Activated T-cell treated with anti-CD3 and anti-CD28 coated beads for 4 hours (primary cell): ENCODE measurements around the gene CCDC63.
A peak's percentile ranks its signal among the peaks of the same experiment; 100 is the strongest.

ENCODE experiments used
- DNase-seq: peaks from one replicate; pipeline ENCODE4 v3.0.0-alpha.2; 2020

Gene CCDC63

DNA sequence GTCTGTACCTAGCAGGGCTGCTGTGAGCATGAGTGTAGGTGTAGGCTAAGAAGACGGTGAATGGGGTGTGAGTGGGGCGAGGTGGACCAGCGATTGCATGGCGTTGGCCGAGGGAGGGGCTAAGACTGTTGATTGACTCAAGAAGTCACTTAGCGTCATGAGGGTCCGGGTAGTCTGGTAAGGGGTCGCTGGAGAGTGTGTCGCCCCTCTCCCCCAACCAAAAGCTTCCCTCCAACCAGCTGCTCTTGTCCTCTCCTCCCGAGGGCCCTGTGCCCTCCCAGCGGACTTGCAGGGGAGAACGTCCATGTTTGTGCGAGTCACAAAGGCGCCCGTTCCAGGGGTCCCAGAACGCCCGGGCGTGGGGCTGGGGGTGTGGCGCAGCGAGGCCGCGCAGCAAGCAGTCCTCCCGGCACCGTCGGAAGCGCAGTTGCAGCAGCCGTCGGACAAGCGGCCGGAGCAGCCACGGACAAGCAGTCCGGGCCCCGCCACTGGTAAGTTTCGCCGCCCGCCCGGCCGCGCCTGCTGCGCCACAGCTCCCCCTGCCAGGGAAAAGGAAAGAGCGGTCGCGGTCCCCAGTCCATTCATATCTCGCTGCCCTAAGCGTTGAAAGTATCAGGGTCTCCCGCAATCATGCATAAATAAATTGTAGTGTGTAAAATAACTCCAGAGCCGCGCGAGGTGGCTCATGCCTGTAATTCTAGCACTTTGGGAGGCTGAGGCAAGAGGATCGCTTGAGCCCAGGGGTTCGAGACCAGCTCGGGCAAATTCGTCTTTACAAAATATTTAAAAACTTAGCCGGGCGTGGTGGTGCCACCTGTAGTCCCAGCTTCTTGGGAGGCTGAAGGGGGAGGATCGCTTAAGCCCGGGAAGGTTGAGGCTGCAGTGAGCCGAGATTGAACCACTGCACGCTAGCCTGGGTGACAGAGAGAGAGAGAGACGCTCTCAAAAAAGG lies at the start of gene CCDC63:
Gene CCDC63, plus strand, starts transcription at position 373 of the 952 bp plus-strand sequence. CDS start 5,968 bp downstream, outside the sequence.
- peak; percentile 4 for DNase-seq

DNA sequence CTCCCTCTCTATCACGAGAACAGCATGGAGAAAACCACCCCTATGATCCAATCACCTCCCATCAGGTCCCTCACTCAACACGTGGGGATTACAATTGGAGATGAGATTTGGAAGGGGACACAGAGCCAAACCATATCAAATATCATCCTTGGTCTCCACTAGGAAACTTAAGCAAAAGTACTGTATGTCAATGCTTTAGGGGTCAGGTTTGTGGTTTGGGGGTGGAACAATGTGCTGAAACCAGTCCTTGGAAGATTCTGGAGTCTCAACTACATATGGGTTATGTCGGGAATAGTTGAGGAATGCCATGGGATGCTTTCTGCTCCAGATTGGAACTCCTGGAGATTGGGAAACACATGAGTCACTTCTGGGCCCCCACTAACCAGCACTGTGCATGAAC lies 48.3 kb upstream of the CCDC63 start:
- no peak for DNase-seq

GRCh38 chr12:110802489-110802888 lies 44.3 kb upstream of the CCDC63 start:
- no peak for DNase-seq

DNA sequence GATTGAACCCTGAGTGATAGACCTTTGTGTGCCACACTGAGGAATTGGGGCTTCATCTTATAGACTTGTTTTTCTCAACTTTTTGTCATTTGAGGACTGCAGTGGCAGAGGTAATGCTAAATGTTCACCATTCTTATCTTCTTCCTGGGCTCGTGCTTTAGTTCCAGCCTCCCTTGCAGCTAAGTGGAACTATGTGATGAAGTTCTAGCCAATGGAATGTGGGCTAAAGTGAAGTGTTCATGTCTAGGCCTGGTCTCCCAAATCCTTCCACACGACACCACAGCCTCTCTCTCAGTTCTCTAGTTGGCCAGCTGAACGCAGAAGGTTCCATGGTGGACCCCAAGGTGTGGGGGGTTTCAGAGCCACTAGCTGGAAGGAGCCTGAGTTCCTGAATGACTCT lies 42.4 kb upstream of the CCDC63 start:
- DNase-seq: no peak

- no peak for DNase-seq
Observed at GRCh38 chr12:110807640-110808039, 39.1 kb upstream of the CCDC63 start.

DNA sequence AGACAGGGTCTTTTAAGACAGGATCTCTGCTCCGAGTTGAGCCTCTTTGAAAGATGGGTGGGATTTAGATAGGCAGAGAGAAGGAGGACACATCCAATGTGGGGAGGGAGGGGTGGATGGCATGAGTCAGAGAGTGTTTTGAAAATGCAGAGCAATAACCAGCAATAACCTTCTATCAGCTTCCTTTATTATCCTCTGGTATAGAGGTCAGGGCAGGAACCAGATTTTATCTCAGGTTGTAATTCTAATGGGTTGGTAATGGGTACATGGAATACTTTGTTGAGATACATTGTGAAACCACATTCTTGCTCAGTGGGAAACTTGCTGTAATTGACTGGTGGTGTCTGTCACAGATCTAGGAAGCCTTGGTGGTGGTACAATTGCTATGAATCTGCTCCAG lies 37.6 kb upstream of the CCDC63 start:
- DNase-seq: no peak

- no peak for DNase-seq
Observed at GRCh38 chr12:110811972-110812371, 34.8 kb upstream of the CCDC63 start.

DNA sequence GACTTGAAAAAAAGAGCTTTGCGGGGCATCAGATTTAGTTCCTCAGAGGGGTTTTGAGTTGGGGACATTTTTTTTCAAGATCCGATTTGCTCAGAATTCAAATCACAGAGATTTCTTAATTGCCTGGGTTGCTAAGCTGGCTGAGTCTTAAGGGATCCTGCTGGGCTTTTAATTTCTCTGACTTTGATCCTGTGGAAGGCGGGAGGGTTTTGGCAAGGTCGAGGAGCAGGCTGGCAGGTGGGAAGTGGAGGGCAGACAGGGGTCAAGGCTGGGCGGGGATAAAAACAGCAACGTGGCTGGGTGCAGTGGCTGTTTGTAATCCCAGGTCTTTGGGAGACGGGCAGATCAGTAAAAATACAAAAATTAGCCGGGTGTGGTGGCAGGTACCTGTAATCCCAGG lies 33.5 kb upstream of the CCDC63 start:
- DNase-seq: no peak

GRCh38 chr12:110813756-110814155 lies 33.0 kb upstream of the CCDC63 start:
- no peak for DNase-seq

- DNase-seq: no peak
Observed at GRCh38 chr12:110816248-110816647, 30.5 kb upstream of the CCDC63 start.

GRCh38 chr12:110816779-110817178 lies 30.0 kb upstream of the CCDC63 start:
- DNase-seq: no peak

- no peak for DNase-seq
Observed at GRCh38 chr12:110818511-110818910, 28.3 kb upstream of the CCDC63 start.

DNA sequence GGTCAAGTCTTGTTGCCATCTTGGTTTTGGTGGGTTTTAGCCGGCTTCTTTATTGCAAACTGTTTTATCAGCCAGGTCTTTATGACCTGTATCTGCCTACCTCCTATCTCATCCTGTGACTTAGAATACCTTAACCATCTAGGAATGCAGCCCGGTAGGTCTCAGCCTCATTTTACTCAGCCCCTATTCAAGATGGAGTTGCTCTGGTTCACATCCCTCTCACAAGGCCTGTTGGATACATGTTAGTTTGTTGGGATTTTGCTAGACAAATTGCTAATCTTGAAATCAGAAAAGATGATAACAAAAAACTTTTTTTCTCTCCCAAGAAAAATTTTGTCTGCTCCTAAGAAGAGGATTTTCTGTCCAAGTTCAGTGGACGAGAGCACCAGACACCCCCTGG lies 27.6 kb upstream of the CCDC63 start:
- DNase-seq: no peak

DNA sequence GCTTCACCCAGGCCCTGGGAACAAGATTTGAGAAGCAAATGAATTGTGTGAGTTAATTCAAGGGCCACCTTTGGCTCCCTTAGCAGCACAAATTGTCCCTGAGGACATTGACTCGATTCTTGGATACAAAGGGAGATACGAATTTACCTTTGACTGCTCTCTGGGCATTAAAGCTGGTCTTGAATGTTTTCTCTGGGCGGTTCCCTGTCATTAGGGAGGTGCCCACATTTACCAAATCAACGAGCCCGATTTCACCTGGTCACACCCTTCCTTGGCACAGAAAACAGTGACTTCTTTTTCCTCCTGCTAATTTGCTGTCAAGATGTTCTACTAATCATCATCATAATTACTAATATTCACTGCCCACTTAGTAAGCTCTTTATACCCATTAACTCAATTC lies 27.1 kb upstream of the CCDC63 start:
- no peak for DNase-seq

- no peak for DNase-seq
Observed at GRCh38 chr12:110821917-110822316, 24.9 kb upstream of the CCDC63 start.

- no peak for DNase-seq
Observed at GRCh38 chr12:110822821-110823415, 23.9 kb upstream of the CCDC63 start.

- DNase-seq: no peak
Observed at GRCh38 chr12:110824342-110824741, 22.4 kb upstream of the CCDC63 start.

DNA sequence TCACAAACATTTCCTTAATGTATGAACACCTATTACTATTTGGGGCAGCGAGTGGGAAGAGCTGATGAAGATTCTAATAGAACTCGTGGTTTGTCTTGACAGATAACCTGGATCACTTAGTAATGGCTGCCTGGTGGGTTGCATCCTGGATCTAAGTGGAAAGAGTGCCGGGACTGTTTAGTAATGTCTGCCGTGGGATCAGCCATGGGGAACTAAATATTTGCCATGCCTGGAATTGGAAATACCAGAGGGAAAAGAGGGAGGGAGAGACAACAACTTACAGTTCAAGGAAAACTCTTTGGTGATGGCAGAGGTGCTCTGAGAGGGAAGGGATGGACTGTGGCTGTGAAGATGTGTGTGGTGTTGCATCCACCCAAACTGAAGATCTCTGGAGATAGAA lies 21.3 kb upstream of the CCDC63 start:
- DNase-seq: no peak

- DNase-seq: peak; percentile 78
Observed at GRCh38 chr12:110826592-110827200, 20.1 kb upstream of the CCDC63 start.

DNA sequence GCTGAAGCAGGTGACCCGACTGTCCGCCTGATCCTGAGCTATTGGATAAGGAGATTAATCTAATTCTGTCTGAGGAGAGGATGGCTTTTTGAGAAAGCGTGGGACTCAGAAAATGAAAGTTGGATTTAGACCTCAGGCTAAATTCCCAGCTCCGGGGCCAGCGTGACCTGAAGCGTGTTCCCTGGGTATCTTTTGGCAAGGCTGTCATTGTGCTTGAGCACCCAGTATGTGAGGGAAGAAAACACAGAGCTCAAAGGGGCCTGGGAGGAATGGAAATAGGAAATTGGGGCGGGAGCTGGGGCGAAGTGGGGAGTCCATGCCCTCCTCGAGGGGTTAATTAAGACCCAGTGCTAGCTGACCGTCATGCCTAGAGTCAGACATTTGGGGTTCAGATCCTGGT lies 17.5 kb upstream of the CCDC63 start:
- DNase-seq: no peak

- no peak for DNase-seq
Observed at GRCh38 chr12:110836291-110836690, 10.5 kb upstream of the CCDC63 start.

DNA sequence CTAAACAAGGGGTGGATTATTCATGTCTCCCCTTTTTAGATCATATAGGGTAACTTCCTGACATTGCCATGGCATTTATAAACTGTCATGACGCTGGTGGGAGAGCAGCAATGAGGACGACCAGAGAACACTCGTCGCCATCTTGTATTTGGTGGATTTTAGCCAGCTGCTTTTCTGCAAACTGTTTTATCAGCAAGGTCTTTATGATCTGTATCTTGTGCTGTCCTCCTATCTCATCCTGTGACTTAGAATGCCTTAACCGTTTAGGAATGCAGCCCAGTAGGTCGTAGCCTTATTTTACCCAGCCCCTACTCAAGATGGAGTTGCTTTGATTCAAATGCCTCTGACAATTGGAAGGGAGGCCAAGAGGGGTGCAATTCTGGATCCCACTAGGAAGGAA lies 5.8 kb upstream of the CCDC63 start:
- DNase-seq: no peak

GRCh38 chr12:110844131-110844530 lies 2.7 kb upstream of the CCDC63 start:
- no peak for DNase-seq
